HG03095 (cell line): ENCODE data around the gene RPS27L.
"Not testable (repeated sequence)": the region's sequence is repeated elsewhere in the genome, so short reads cannot be mapped to it uniquely, and the experiment has no call there.

Experiments used
- ATAC-seq: cut with Tn5 transposase; IDR thresholded peaks from one replicate; pipeline ENCODE4 v1.9.1; 2021; ENCODE audit warnings: moderate library complexity; ENCODE audit not compliant: unreplicated experiment

Gene RPS27L

DNA sequence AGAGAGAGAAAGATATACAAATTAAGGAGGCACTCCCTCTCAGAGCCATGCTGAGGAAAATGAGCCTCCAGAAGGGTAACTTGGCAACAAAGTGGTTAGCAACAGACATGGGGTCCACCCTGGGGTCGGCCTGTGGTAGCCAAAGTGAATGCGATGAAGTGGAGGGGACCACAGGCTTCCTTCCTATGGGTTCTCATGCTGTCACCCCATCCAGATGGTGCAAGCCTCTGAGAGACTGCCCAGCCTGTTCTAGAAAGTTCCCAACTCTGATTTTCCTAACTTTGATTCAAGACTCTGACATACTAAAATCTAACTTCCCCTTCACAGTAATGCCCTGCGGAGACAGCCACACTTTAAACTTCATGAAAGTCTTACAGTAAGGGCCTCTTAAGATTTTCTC is 53.9 kb downstream of the RPS27L start:
- no peak for ATAC-seq

DNA sequence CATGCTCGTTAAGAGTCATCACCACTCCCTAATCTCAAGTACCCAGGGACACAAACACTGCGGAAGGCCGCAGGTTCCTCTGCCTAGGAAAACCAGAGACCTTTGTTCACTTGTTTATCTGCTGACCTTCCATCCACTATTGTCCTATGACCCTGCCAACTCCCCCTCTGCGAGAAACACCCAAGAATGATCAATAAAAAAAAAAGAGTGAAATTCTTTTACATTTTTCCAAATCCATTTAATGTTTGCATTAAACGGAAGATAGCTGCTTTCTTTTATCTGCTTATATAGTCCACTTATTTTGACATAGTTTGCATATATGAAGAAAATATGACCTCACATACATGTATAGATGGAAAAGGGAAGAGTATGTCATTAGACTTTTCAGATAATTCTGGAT is 57.7 kb downstream of the RPS27L start:
- ATAC-seq, result not testable (repeated sequence)

DNA sequence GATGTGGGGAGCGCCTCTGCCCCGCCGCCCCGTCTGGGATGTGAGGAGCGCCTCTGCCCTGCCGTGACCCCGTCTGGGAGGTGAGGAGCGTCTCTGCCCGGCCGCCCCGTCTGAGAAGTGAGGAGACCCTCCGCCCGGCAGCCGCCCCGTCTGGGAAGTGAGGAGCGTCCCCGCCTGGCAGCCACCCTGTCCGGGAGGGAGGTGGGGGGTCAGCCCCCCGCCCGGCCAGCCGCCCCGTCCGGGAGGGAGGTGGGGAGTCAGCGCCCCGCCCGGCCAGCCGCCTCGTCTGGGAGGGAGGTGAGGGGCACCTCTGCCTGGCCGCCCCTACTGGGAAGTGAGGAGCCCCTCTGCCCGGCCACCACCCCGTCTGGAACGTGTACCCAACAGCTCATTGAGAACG is 58.4 kb downstream of the RPS27L start:
- ATAC-seq, result not testable (repeated sequence)
